Stimulated activated naive CD8-positive, alpha-beta T cell treated with anti-CD3 and anti-CD28 coated beads, Interleukin-15, Interleukin-2, amounts not matched to agents 100 ng/mL and 50 ng/mL, for 24 hours (primary cell): ENCODE data around the gene DCLRE1C.
"Not testable (repeated sequence)": the region's sequence is repeated elsewhere in the genome, so short reads cannot be mapped to it uniquely, and the experiment has no call there.

ENCODE experiments used
- H3K27ac Mint-ChIP-seq: one replicate; pipeline ENCODE4 v1.8.0; 2021; ENCODE audit warnings: mild to moderate bottlenecking, mixed read lengths
- H3K27me3 Mint-ChIP-seq: one replicate; pipeline ENCODE4 v1.8.0; 2021; ENCODE audit warnings: mixed read lengths
- H3K36me3 Mint-ChIP-seq: one replicate; pipeline ENCODE4 v1.8.0; 2021; ENCODE audit warnings: low read depth, mixed read lengths
- H3K4me1 Mint-ChIP-seq: one replicate; pipeline ENCODE4 v1.8.0; 2021; ENCODE audit warnings: low read depth, mixed read lengths
- H3K4me3 Mint-ChIP-seq: one replicate; pipeline ENCODE4 v1.8.0; 2021; ENCODE audit warnings: mild to moderate bottlenecking, mixed read lengths
- H3K9me3 Mint-ChIP-seq: one replicate; pipeline ENCODE4 v1.8.0; 2021; ENCODE audit warnings: mixed read lengths

DCLRE1C gene

GRCh38 chr10:14879124-14879927, 74.6 kb downstream of the DCLRE1C start:
- Mint-ChIP-seq H3K4me3 (peak overlapping the region; percentile 95), H3K9me3 (no peaks in the 10 kb centered on the region), H3K27me3 (no peaks in the 10 kb centered on the region), H3K27ac (peak overlapping the region; percentile 85), H3K4me1 (peaks cover 50% of the 10 kb centered on the region), H3K36me3 (peaks cover 29% of the 10 kb centered on the region)

GRCh38 chr10:14878266-14879123, 75.4 kb downstream of the DCLRE1C start, which contains the start of gene SUV39H2:
Gene SUV39H2, plus strand, starts transcription at chr10:14878866. Its CDS starts 23 bp downstream, at chr10:14878889.
- peaks cover 50% of the 10 kb centered on the region for H3K4me1 Mint-ChIP-seq
- no peaks in the 10 kb centered on the region for H3K27me3 Mint-ChIP-seq
- H3K9me3 Mint-ChIP-seq = no peaks in the 10 kb centered on the region
- H3K36me3 Mint-ChIP-seq = peaks cover 29% of the 10 kb centered on the region
- peak within 1 kb of the TSS; percentile 95 for H3K4me3 Mint-ChIP-seq
- H3K27ac Mint-ChIP-seq = peak within 1 kb of the TSS; percentile 92

- no peaks in the 10 kb centered on the region for H3K9me3 Mint-ChIP-seq
- H3K4me3 Mint-ChIP-seq = peak overlapping the region; percentile 95
- H3K27me3 Mint-ChIP-seq = no peaks in the 10 kb centered on the region
- H3K4me1 Mint-ChIP-seq = peaks cover 37% of the 10 kb centered on the region
- H3K27ac Mint-ChIP-seq = no peak overlapping the region
- H3K36me3 Mint-ChIP-seq = peaks cover 14% of the 10 kb centered on the region
Observed at GRCh38 chr10:14876764-14877163, 77.1 kb downstream of the DCLRE1C start.

DNA sequence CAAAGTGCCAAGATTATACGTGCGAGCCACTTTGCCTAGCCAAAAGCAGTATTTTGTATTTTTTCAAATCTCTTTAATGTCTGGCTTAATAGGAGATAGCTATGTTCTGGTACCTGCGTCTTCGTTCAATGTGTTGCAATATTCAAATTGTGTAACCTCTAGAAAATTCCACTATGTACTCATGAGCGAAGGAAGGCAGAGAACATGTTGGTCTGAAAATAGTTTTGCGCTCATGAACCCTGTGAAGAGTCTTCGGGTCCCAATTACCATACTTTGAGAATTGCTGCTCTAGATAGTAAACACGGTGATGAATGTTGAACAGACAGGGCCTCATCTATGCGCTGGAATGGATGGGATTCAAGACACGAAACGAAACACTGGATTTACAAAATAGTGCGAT, 78.0 kb downstream of the DCLRE1C start:
- no peak overlapping the region for H3K4me3 Mint-ChIP-seq
- H3K36me3 Mint-ChIP-seq = peaks cover 15% of the 10 kb centered on the region
- H3K27me3 Mint-ChIP-seq = no peaks in the 10 kb centered on the region
- peak overlapping the region; percentile 8 for H3K27ac Mint-ChIP-seq
- peaks cover 32% of the 10 kb centered on the region for H3K4me1 Mint-ChIP-seq
- no peaks in the 10 kb centered on the region for H3K9me3 Mint-ChIP-seq

DNA sequence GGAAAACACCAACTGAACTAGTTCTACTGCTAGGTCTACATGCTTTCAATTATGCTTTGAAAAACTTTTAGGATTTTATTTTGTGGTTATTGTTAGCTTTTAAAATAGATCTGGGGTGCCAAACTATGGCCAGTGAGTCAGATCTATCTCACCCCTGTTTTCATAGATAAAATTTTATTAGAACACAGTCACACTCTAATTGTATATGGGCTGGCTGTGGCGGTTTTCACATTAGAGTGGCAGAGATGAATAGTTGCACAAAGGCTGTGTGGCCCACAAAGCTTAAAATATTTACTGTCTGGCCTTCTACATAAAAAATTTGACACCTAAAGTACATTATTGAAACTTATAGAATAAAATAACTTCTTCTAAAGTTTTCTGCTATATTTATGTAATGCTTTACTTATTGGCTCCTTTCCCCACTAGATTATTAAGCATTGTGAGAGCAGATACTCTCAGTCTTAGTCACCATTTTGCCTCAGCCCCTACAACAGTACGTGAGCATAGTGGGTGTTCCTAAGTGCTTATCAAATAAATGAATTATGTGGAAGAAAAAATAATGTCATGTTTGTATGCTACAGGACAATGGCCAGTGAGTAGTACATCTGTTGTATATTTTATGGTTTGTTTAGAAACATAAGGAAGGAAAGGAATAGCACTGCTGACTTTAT, 80.7 kb downstream of the DCLRE1C start:
- Mint-ChIP-seq H3K4me1 (peaks cover 18% of the 10 kb centered on the region), H3K9me3 (no peaks in the 10 kb centered on the region), H3K27ac (no peak overlapping the region), H3K27me3 (no peaks in the 10 kb centered on the region), H3K36me3 (peaks cover 30% of the 10 kb centered on the region), H3K4me3 (no peak overlapping the region)

DNA sequence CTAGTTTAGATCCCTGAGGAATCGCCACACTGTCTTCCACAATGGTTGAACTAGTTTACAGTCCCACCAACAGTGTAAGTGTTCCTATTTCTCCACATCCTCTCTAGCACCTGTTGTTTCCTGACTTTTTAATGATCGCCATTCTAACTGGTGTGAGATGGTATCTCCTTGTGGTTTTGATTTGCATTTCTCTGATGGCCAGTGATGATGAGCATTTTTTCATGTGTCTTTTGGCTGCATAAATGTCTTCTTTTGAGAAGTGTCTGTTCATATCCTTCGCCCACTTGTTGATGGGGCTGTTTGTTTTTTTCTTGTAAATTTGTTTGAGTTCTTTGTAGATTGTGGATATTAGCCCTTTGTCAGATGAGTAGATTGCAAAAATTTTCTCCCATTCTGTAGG, 89.0 kb downstream of the DCLRE1C start:
- H3K4me3 Mint-ChIP-seq, H3K27me3 Mint-ChIP-seq, H3K4me1 Mint-ChIP-seq, H3K27ac Mint-ChIP-seq, H3K9me3 Mint-ChIP-seq: not testable (repeated sequence)
- peaks cover 58% of the 10 kb centered on the region for H3K36me3 Mint-ChIP-seq

DNA sequence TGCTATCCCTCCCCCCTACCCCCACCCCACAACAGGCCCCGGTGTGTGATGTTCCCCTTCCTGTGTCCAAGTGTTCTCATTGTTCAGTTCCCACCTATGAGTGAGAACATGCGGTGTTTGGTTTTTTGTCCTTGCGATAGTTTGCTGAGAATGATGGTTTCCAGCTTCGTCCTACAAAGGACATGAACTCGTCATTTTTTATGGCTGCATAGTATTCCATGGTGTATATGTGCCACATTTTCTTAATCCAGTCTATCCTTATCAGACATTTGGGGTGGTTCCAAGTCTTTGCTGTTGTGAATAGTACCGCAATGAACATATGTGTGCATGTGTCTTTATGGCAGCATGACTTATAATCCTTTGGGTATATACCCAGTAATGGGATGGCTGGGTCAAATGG, 89.4 kb downstream of the DCLRE1C start:
- H3K9me3 Mint-ChIP-seq, H3K27ac Mint-ChIP-seq, H3K4me3 Mint-ChIP-seq, H3K27me3 Mint-ChIP-seq, H3K4me1 Mint-ChIP-seq: not testable (repeated sequence)
- H3K36me3 Mint-ChIP-seq = peaks cover 55% of the 10 kb centered on the region

DNA sequence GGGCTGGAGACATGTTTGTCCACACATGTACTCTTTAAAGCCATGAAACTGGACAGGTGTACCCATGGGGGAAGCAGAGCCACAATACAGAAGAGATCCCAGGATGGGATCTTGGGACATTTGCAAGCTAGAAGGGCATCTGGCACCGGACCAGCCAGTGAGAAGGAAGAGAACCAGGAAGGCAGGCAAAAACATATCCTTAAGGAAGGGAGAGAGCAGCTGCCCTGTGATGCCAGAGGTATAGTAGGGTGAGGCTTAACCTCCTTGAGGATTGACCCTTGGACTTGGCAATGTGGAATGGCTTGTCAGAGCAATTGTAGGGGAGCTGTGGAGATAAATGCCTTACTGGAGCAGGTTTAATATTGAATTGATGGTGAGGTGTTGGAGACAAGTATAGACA, 93.1 kb downstream of the DCLRE1C start:
- no peaks in the 10 kb centered on the region for H3K9me3 Mint-ChIP-seq
- H3K36me3 Mint-ChIP-seq = peaks cover 52% of the 10 kb centered on the region
- H3K4me1 Mint-ChIP-seq = no peaks in the 10 kb centered on the region
- no peaks in the 10 kb centered on the region for H3K27me3 Mint-ChIP-seq
- H3K4me3 Mint-ChIP-seq = no peak overlapping the region
- no peak overlapping the region for H3K27ac Mint-ChIP-seq

DNA sequence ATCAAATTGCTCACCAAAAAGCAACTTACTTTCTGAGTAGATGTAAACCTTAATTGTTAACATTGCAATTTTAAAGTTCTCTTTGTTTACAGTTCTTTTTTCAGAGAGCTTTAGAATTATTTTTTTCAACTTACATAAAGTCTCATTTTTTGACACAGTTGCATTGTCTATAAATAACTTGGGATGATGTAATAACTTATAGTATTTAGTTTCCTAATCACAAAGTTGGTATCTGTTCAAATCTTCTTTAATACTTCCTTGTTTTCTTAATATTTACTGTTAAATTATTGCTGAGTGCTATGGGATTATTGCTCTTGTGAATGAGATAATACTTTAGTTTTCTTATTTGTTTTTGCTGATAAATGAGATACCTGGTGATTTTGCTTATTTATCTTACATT, 94.1 kb downstream of the DCLRE1C start:
- Mint-ChIP-seq H3K27ac (no peak overlapping the region), H3K27me3 (no peaks in the 10 kb centered on the region), H3K9me3 (no peaks in the 10 kb centered on the region), H3K4me3 (no peak overlapping the region), H3K36me3 (peaks cover 60% of the 10 kb centered on the region), H3K4me1 (no peaks in the 10 kb centered on the region)

GRCh38 chr10:14859043-14859442, 94.9 kb downstream of the DCLRE1C start:
- H3K27me3 Mint-ChIP-seq = no peaks in the 10 kb centered on the region
- H3K4me3 Mint-ChIP-seq = no peak overlapping the region
- no peak overlapping the region for H3K27ac Mint-ChIP-seq
- peaks cover 62% of the 10 kb centered on the region for H3K36me3 Mint-ChIP-seq
- H3K9me3 Mint-ChIP-seq = no peaks in the 10 kb centered on the region
- H3K4me1 Mint-ChIP-seq = no peaks in the 10 kb centered on the region

DNA sequence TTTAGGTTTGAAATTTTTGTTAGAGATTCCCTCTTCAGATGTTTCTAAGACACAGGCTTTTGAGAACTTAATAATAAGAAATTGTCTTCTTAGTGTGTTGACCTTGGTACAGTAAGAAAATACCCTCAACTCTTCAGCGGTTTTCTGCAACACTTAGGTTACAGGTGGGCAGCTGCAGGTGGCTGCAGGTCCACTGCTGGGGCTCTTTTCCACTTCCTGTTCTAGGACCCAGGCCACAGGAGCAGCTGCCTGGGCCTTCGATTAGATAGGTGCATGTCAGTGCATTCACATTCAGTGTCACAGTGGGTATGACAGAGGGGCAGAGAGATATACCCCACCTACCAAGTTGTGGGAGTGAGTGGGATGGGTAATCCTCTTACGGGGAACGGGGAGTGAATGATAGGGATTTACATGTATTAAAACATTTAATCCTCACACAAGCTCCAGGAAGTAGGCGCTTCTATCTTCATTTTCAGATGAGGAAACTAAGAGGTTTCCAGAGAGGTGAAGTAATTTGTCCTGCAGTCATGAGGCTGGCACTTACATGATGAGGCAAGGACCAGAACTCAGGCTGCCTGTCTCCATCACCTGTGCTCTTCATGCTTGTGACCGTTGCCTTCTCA, 95.4 kb downstream of the DCLRE1C start:
- Mint-ChIP-seq H3K27me3 (no peaks in the 10 kb centered on the region), H3K4me3 (no peak overlapping the region), H3K4me1 (no peaks in the 10 kb centered on the region), H3K9me3 (no peaks in the 10 kb centered on the region), H3K27ac (no peak overlapping the region), H3K36me3 (peaks cover 62% of the 10 kb centered on the region)

DNA sequence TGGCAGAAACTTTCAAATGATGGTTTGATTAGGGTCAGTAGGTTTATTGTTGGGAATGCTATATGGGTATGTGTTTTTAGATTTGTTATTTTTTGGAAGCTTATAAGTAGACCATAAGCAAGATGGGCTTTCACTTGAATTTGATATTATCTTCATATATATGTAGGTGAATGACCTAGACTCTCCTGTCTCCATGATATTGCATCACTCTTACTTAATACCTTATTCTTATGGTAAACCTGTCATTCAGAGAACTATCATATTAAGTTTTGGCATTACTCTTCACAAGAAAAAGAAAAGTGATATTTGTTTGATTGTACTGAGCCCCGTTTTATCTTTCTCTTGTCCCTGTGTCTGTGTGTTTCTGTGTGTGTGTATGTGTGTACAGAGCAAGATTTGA, 98.4 kb downstream of the DCLRE1C start:
- Mint-ChIP-seq H3K9me3 (no peaks in the 10 kb centered on the region), H3K4me3 (no peak overlapping the region), H3K36me3 (peaks cover 77% of the 10 kb centered on the region), H3K4me1 (no peaks in the 10 kb centered on the region), H3K27ac (no peak overlapping the region), H3K27me3 (no peaks in the 10 kb centered on the region)

- Mint-ChIP-seq H3K4me1 (no peaks in the 10 kb centered on the region), H3K27ac (no peak overlapping the region), H3K9me3 (no peaks in the 10 kb centered on the region), H3K4me3 (no peak overlapping the region), H3K36me3 (peaks cover 79% of the 10 kb centered on the region), H3K27me3 (no peaks in the 10 kb centered on the region)
Observed at GRCh38 chr10:14852236-14852635, 101.7 kb downstream of the DCLRE1C start.
